Raji (cell line): ENCODE data around the gene SYNPO.

Source experiments
- POLR2A ChIP-seq: IDR thresholded peaks from 2 replicates; pipeline ENCODE4 v1.6.1; 2011; ENCODE audit warnings: low read depth, low read length, control low read depth; ENCODE audit not compliant: insufficient read depth

The SYNPO gene

GRCh38 chr5:150703762-150704161, 63.3 kb downstream of the SYNPO start:
- no peak for TF ChIP-seq POLR2A

GRCh38 chr5:150706776-150707390, 66.4 kb downstream of the SYNPO start:
- no peak for TF ChIP-seq POLR2A
